Measurements from ENCODE around the gene WDR72. TPM values are rescaled to one million over a fixed set of nuclear protein-coding genes. Genes with fewer than 3 reads are reported as not detected.

The WDR72 gene
- total and polyA plus RNA-seq, 2 experiments from 2014 or later = 0.99 to 1.9 TPM

DNA sequence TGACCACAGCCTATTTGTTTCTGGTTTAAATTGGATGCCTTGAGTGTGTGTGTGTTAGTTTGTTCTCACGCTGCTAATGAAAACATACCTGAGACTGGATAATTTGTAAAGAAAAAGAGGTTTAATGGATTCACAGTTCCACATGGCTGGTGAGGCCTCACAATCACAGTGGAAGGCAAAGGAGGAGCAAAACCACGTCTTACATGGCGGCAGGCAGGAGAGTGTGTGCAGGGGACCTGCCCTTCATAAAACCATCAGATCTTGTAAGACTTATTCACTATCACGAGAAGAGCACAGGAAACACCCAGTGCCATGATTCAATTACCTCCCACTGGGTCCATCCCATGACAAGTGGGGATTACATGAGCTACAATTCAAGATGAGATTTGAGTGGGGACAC, 260.5 kb downstream of the WDR72 start (continued):
- TF ChIP-seq, protein P1, sequence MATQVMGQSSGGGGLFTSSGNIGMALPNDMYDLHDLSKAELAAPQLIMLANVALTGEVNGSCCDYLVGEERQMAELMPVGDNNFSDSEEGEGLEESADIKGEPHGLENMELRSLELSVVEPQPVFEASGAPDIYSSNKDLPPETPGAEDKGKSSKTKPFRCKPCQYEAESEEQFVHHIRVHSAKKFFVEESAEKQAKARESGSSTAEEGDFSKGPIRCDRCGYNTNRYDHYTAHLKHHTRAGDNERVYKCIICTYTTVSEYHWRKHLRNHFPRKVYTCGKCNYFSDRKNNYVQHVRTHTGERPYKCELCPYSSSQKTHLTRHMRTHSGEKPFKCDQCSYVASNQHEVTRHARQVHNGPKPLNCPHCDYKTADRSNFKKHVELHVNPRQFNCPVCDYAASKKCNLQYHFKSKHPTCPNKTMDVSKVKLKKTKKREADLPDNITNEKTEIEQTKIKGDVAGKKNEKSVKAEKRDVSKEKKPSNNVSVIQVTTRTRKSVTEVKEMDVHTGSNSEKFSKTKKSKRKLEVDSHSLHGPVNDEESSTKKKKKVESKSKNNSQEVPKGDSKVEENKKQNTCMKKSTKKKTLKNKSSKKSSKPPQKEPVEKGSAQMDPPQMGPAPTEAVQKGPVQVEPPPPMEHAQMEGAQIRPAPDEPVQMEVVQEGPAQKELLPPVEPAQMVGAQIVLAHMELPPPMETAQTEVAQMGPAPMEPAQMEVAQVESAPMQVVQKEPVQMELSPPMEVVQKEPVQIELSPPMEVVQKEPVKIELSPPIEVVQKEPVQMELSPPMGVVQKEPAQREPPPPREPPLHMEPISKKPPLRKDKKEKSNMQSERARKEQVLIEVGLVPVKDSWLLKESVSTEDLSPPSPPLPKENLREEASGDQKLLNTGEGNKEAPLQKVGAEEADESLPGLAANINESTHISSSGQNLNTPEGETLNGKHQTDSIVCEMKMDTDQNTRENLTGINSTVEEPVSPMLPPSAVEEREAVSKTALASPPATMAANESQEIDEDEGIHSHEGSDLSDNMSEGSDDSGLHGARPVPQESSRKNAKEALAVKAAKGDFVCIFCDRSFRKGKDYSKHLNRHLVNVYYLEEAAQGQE (IDR thresholded peaks at IDR 0.05; ENCODE audit: unreplicated experiment) = no peak

DNA sequence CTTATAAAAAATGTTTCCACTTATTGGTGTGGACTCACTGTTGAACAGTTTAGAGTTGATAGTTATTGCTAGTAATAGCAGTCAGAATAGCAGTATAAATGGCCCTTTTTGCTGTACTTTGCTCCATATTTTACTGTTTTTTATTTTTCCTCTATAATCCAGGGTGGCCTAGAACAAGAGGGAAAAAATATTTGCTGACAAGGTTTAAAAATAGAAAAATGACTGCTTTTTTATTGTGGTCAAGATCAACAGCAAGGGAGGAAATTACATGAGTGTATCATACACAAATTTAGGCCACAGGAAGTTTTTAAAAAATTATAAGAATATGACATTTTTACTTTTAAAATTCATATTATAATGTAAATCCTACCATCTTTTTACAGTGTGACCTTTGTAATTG, 269.1 kb downstream of the WDR72 start:
- no peak overlapping the region for H3K4me3 ChIP-seq
- H3K4me3 Mint-ChIP-seq = no peak overlapping the region
- no peaks in the 10 kb centered on the region for H3K9me3 Mint-ChIP-seq
- DNase-seq (ENCODE audit: low spot score) (no peak), ATAC-seq (no peak)
- no peaks in the 10 kb centered on the region for H3K4me1 ChIP-seq (ENCODE audit: insufficient read depth)
- no peaks in the 10 kb centered on the region for H3K27me3 Mint-ChIP-seq (ENCODE audit: insufficient read depth, low read depth, poor library complexity)
- no peaks in the 10 kb centered on the region for H3K36me3 Mint-ChIP-seq (ENCODE audit: low read depth)
- no peak overlapping the region for H2AFZ ChIP-seq
- no peaks in the 10 kb centered on the region for H3K9me2 ChIP-seq (ENCODE audit: insufficient read depth)
- no peaks in the 10 kb centered on the region for H3K27me3 ChIP-seq (ENCODE audit: insufficient read depth)
- no peak overlapping the region for H3K27ac Mint-ChIP-seq
- no peaks in the 10 kb centered on the region; the same call in 1 of the 2 replicates for H3K36me3 ChIP-seq (ENCODE audit: insufficient read depth)
- no peaks in the 10 kb centered on the region for H3K4me1 Mint-ChIP-seq
- no peaks in the 10 kb centered on the region for H3K79me2 ChIP-seq (replicated peaks; ENCODE audit: insufficient read depth)
- H3K4me2 ChIP-seq = no peak overlapping the region
- no peaks in the 10 kb centered on the region for H4K20me1 ChIP-seq (replicated peaks; ENCODE audit: insufficient read depth)
- H3K27ac ChIP-seq (ENCODE audit: low read depth) = no peak overlapping the region
- H3F3A ChIP-seq (replicated peaks; ENCODE audit: low read depth) = no peaks in the 10 kb centered on the region
- TF ChIP-seq, protein P2, sequence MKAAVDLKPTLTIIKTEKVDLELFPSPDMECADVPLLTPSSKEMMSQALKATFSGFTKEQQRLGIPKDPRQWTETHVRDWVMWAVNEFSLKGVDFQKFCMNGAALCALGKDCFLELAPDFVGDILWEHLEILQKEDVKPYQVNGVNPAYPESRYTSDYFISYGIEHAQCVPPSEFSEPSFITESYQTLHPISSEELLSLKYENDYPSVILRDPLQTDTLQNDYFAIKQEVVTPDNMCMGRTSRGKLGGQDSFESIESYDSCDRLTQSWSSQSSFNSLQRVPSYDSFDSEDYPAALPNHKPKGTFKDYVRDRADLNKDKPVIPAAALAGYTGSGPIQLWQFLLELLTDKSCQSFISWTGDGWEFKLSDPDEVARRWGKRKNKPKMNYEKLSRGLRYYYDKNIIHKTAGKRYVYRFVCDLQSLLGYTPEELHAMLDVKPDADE (IDR thresholded peaks at IDR 0.05) = no peak
- TF ChIP-seq, protein P1 (IDR thresholded peaks at IDR 0.05; ENCODE audit: unreplicated experiment) = no peak
- TF ChIP-seq EZH2 (IDR thresholded peaks at IDR 0.05; ENCODE audit: low read depth, unreplicated experiment) (no peak), ZNF331 (CRISPR knock-in tag; IDR thresholded peaks at IDR 0.05; ENCODE audit: low read depth) (no peak), JUNB (IDR thresholded peaks at IDR 0.05; ENCODE audit: unreplicated experiment) (no peak), POLR2AphosphoS5 (IDR thresholded peaks at IDR 0.05; ENCODE audit: low read depth) (no peak), EZH2phosphoT487 (IDR thresholded peaks at IDR 0.05; ENCODE audit: unreplicated experiment) (no peak), STAT1 (IDR thresholded peaks at IDR 0.05; ENCODE audit: unreplicated experiment) (no peak), ZNF114 (CRISPR knock-in tag; IDR thresholded peaks at IDR 0.05) (no peak)
- TF ChIP-seq, protein P3, sequence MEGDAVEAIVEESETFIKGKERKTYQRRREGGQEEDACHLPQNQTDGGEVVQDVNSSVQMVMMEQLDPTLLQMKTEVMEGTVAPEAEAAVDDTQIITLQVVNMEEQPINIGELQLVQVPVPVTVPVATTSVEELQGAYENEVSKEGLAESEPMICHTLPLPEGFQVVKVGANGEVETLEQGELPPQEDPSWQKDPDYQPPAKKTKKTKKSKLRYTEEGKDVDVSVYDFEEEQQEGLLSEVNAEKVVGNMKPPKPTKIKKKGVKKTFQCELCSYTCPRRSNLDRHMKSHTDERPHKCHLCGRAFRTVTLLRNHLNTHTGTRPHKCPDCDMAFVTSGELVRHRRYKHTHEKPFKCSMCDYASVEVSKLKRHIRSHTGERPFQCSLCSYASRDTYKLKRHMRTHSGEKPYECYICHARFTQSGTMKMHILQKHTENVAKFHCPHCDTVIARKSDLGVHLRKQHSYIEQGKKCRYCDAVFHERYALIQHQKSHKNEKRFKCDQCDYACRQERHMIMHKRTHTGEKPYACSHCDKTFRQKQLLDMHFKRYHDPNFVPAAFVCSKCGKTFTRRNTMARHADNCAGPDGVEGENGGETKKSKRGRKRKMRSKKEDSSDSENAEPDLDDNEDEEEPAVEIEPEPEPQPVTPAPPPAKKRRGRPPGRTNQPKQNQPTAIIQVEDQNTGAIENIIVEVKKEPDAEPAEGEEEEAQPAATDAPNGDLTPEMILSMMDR (conservative IDR thresholded peaks at IDR 0.05; ENCODE audit: low read depth in 2 of 2) = no peak

Data from GM23338 (cell line).